ENCODE data around the gene TMOD3. TPM values are rescaled to one million over a fixed set of nuclear protein-coding genes. Genes with fewer than 3 reads are reported as not detected.
"Not testable (repeated sequence)": the region's sequence is repeated elsewhere in the genome, so short reads cannot be mapped to it uniquely, and the experiment has no call there.

The TMOD3 gene
- total RNA-seq, 2 experiments from 2014 or later: 68.0 to 70.3 TPM

- H3K4me3 Mint-ChIP-seq: no peak overlapping the region
- no peak overlapping the region for H3K27ac Mint-ChIP-seq
- H3K36me3 Mint-ChIP-seq: peaks cover 30% of the 10 kb centered on the region
- peaks cover 15% of the 10 kb centered on the region for H3K4me1 Mint-ChIP-seq
- H3K27me3 Mint-ChIP-seq: no peaks in the 10 kb centered on the region
- ATAC-seq (ENCODE audit: low read depth) (no peak), DNase-seq (no peak)
- POLR2A ChIA-PET: no interaction called here
- no peaks in the 10 kb centered on the region for H3K9me3 Mint-ChIP-seq
Measured at GRCh38 chr15:51883271-51883837, 53.9 kb downstream of the TMOD3 start.

- Mint-ChIP-seq H3K27ac (no peak overlapping the region), H3K36me3 (peaks cover 30% of the 10 kb centered on the region), H3K9me3 (no peaks in the 10 kb centered on the region), H3K27me3 (no peaks in the 10 kb centered on the region), H3K4me3 (no peak overlapping the region), H3K4me1 (peaks cover 13% of the 10 kb centered on the region)
- POLR2A ChIA-PET: no interaction called here
- no peak for ATAC-seq (ENCODE audit: low read depth)
- DNase-seq: no peak
Measured at GRCh38 chr15:51884041-51884440, 54.6 kb downstream of the TMOD3 start.

GRCh38 chr15:51884517-51885236, 55.2 kb downstream of the TMOD3 start:
- no peaks in the 10 kb centered on the region for H3K9me3 Mint-ChIP-seq
- no peaks in the 10 kb centered on the region for H3K27me3 Mint-ChIP-seq
- DNase-seq (no peak), ATAC-seq (ENCODE audit: low read depth) (no peak)
- POLR2A ChIA-PET: interaction anchor here (0.7 kb wide), 1 partner anchor 747 kb away, joined by 4 read pairs; no protein-coding TSS in a partner anchor
- peaks cover 11% of the 10 kb centered on the region for H3K4me1 Mint-ChIP-seq
- peaks cover 28% of the 10 kb centered on the region for H3K36me3 Mint-ChIP-seq
- no peak overlapping the region for H3K27ac Mint-ChIP-seq
- no peak overlapping the region for H3K4me3 Mint-ChIP-seq

- H3K27ac Mint-ChIP-seq; POLR2A ChIA-PET; H3K27me3 Mint-ChIP-seq; ATAC-seq (ENCODE audit: low read depth); H3K9me3 Mint-ChIP-seq; H3K4me1 Mint-ChIP-seq; DNase-seq; H3K4me3 Mint-ChIP-seq: not testable (repeated sequence)
- H3K36me3 Mint-ChIP-seq: peaks cover 27% of the 10 kb centered on the region
Measured at GRCh38 chr15:51885758-51886157, 56.3 kb downstream of the TMOD3 start.

- ATAC-seq (ENCODE audit: low read depth): no peak
- Mint-ChIP-seq H3K4me3 (no peak overlapping the region), H3K9me3 (no peaks in the 10 kb centered on the region), H3K27me3 (no peaks in the 10 kb centered on the region), H3K27ac (no peak overlapping the region), H3K36me3 (peaks cover 27% of the 10 kb centered on the region), H3K4me1 (peaks cover 13% of the 10 kb centered on the region)
- POLR2A ChIA-PET: no interaction called here
- no peak for DNase-seq
Measured at GRCh38 chr15:51887887-51888592, 58.6 kb downstream of the TMOD3 start.

GRCh38 chr15:51888593-51889195, 59.2 kb downstream of the TMOD3 start:
- H3K36me3 Mint-ChIP-seq: peaks cover 26% of the 10 kb centered on the region
- H3K4me3 Mint-ChIP-seq: no peak overlapping the region
- no peaks in the 10 kb centered on the region for H3K9me3 Mint-ChIP-seq
- no peak for DNase-seq
- no peaks in the 10 kb centered on the region for H3K27me3 Mint-ChIP-seq
- H3K27ac Mint-ChIP-seq: no peak overlapping the region
- POLR2A ChIA-PET: no interaction called here
- no peak for ATAC-seq (ENCODE audit: low read depth)
- peaks cover 13% of the 10 kb centered on the region for H3K4me1 Mint-ChIP-seq

GRCh38 chr15:51889486-51889885, 60.0 kb downstream of the TMOD3 start:
- Mint-ChIP-seq H3K9me3 (no peaks in the 10 kb centered on the region), H3K36me3 (peaks cover 21% of the 10 kb centered on the region), H3K27ac (no peak overlapping the region), H3K4me3 (no peak overlapping the region), H3K4me1 (peaks cover 6% of the 10 kb centered on the region), H3K27me3 (no peaks in the 10 kb centered on the region)
- POLR2A ChIA-PET: interaction anchor here (0.6 kb wide), 1 partner anchor 27 kb away, joined by 3 read pairs; no protein-coding TSS in a partner anchor
- no peak for ATAC-seq (ENCODE audit: low read depth)
- DNase-seq: no peak

- POLR2A ChIA-PET: no interaction called here
Measured at GRCh38 chr15:51904421-51904820, 75.0 kb downstream of the TMOD3 start.

GRCh38 chr15:51904931-51905330, 75.5 kb downstream of the TMOD3 start:
- ATAC-seq (ENCODE audit: low read depth) (no peak), DNase-seq (no peak)
- no peak overlapping the region for H3K4me3 Mint-ChIP-seq
- no peak overlapping the region for H3K27ac Mint-ChIP-seq
- peaks cover 34% of the 10 kb centered on the region for H3K36me3 Mint-ChIP-seq
- POLR2A ChIA-PET: no interaction called here
- no peaks in the 10 kb centered on the region for H3K9me3 Mint-ChIP-seq
- H3K27me3 Mint-ChIP-seq: no peaks in the 10 kb centered on the region
- H3K4me1 Mint-ChIP-seq: peaks cover 2% of the 10 kb centered on the region

More at GRCh38 chr15:51904421-51904820, 75.0 kb downstream of the TMOD3 start:
- DNase-seq: no peak
- no peak overlapping the region for H3K4me3 Mint-ChIP-seq
- no peak for ATAC-seq (ENCODE audit: low read depth)
- H3K9me3 Mint-ChIP-seq: no peaks in the 10 kb centered on the region
- H3K27ac Mint-ChIP-seq: peak overlapping the region; percentile 27
- H3K4me1 Mint-ChIP-seq: peaks cover 2% of the 10 kb centered on the region
- H3K27me3 Mint-ChIP-seq: no peaks in the 10 kb centered on the region
- H3K36me3 Mint-ChIP-seq: peaks cover 32% of the 10 kb centered on the region

- Mint-ChIP-seq H3K9me3 (no peaks in the 10 kb centered on the region), H3K4me3 (no peak overlapping the region), H3K27me3 (no peaks in the 10 kb centered on the region), H3K4me1 (peaks cover 2% of the 10 kb centered on the region), H3K27ac (no peak overlapping the region), H3K36me3 (peaks cover 27% of the 10 kb centered on the region)
- no peak for ATAC-seq (ENCODE audit: low read depth)
- POLR2A ChIA-PET: no interaction called here
- no peak for DNase-seq
Measured at GRCh38 chr15:51907136-51907862, 77.8 kb downstream of the TMOD3 start.

GRCh38 chr15:51908316-51908715, 78.9 kb downstream of the TMOD3 start:
- DNase-seq: no peak
- Mint-ChIP-seq H3K9me3 (no peaks in the 10 kb centered on the region), H3K27me3 (no peaks in the 10 kb centered on the region), H3K36me3 (peaks cover 26% of the 10 kb centered on the region), H3K27ac (no peak overlapping the region), H3K4me1 (peaks cover 2% of the 10 kb centered on the region), H3K4me3 (no peak overlapping the region)
- ATAC-seq (ENCODE audit: low read depth): no peak
- POLR2A ChIA-PET: no interaction called here

- H3K27ac Mint-ChIP-seq: no peak overlapping the region
- H3K4me3 Mint-ChIP-seq: no peak overlapping the region
- no peak for DNase-seq
- H3K4me1 Mint-ChIP-seq: peaks cover under 1% of the 10 kb centered on the region
- no peaks in the 10 kb centered on the region for H3K9me3 Mint-ChIP-seq
- ATAC-seq (ENCODE audit: low read depth): no peak
- H3K36me3 Mint-ChIP-seq: peaks cover 24% of the 10 kb centered on the region
- POLR2A ChIA-PET: no interaction called here
- H3K27me3 Mint-ChIP-seq: no peaks in the 10 kb centered on the region
Measured at GRCh38 chr15:51909584-51909983, 80.1 kb downstream of the TMOD3 start.

- DNase-seq (no peak), ATAC-seq (ENCODE audit: low read depth) (no peak)
- no peaks in the 10 kb centered on the region for H3K9me3 Mint-ChIP-seq
- H3K4me3 Mint-ChIP-seq: no peak overlapping the region
- POLR2A ChIA-PET: no interaction called here
- no peaks in the 10 kb centered on the region for H3K4me1 Mint-ChIP-seq
- H3K36me3 Mint-ChIP-seq: peaks cover 17% of the 10 kb centered on the region
- no peaks in the 10 kb centered on the region for H3K27me3 Mint-ChIP-seq
- no peak overlapping the region for H3K27ac Mint-ChIP-seq
Measured at GRCh38 chr15:51912528-51912927, 83.1 kb downstream of the TMOD3 start.
